Skin epidermis (tissue), 12 donors: ENCODE measurements around the gene IMPG1.
"Not testable (repeated sequence)": the region's sequence is repeated elsewhere in the genome, so short reads cannot be mapped to it uniquely, and the experiment has no call there.

Source experiments
- H3K27ac ChIP-seq, 21 experiments: fragments of 200-600 bp; sonication (generic) in 11 of 21; one replicate each; pipeline ENCODE4 v1.5.0; 2020; ENCODE audit warnings: mild to moderate bottlenecking in 3 of 21, inconsistent platforms in 2 of 21, moderate library complexity in 2 of 21
- H3K4me3 ChIP-seq, 7 experiments: fragments of 200-600 bp; sonication (generic) in 2 of 7; one replicate each; pipeline ENCODE4 v1.5.0; 2020; ENCODE audit warnings: inconsistent platforms in 2 of 7, mild to moderate bottlenecking in 2 of 7, moderate library complexity in 1 of 7

Gene IMPG1

DNA sequence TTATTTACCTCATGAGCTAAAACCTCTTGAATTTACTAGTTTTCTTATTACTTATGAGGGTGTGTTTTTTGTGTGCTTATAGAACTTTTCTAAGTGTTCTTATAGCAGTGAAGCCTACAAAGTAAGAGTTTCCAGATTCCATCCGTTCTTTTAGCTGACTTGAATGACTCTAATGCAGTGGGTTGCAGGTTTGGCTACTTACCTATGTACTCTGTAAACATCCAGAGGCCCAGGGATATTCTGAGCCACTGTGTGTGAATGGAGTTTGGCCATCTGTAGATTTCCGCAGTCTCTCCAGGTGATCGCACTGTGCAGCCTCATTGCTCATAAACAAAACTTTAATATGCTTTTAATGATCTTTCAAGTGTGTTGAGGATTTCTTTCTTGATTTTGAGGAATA lies 165.6 kb downstream of the IMPG1 start:
- no peak overlapping the region for H3K27ac ChIP-seq
- H3K4me3 ChIP-seq = no peak overlapping the region

- not testable (repeated sequence) for H3K4me3 ChIP-seq
Measured at GRCh38 chr6:75905129-75905528, 167.3 kb downstream of the IMPG1 start.

GRCh38 chr6:75900216-75900615 lies 172.2 kb downstream of the IMPG1 start:
- not testable (repeated sequence) for H3K4me3 ChIP-seq, H3K27ac ChIP-seq

More at GRCh38 chr6:75905129-75905528, 167.3 kb downstream of the IMPG1 start:
- not testable (repeated sequence) for H3K27ac ChIP-seq

GRCh38 chr6:75896526-75896925 lies 175.9 kb downstream of the IMPG1 start:
- Histone ChIP-seq H3K27ac (no peak overlapping the region), H3K4me3 (no peak overlapping the region)

GRCh38 chr6:75893776-75894152 lies 178.7 kb downstream of the IMPG1 start:
- no peak overlapping the region for H3K4me3 ChIP-seq
- H3K27ac ChIP-seq = no peak overlapping the region

DNA sequence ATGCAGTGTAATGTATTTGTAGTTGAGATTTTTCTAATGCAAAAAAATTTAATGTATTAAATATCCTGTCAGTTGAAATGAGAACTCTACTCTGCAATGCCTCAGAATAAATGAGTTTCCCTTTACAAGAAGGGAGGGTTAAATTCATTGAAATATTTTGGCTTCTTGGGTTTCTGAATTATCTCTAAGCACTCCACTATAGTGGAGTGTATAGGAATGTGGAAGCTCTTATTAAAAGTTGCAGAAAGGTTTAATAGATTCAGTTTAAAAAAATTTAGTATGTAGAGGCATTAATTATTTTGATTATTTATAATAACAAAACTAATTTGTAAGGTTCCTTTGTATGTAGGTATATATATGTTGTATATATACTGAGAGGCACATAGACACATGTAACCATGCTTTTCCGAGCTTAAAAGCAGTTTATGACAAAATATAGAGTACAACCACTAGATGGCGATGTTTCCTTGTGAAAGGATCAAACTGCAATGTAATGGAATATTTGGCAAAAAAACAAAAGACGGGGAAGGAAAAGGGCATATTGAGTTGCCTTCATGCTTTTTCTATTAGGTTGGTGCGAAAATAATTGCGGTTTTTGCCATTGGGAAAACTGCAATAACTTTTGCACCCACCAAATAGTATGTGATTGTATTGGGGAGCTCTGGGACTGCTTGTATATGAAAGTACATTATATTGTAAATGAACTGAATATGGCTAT lies 179.2 kb downstream of the IMPG1 start:
- no peak overlapping the region for H3K4me3 ChIP-seq
- no peak overlapping the region for H3K27ac ChIP-seq

GRCh38 chr6:75892384-75892783 lies 180.1 kb downstream of the IMPG1 start:
- H3K4me3 ChIP-seq = no peak overlapping the region
- no peak overlapping the region for H3K27ac ChIP-seq

DNA sequence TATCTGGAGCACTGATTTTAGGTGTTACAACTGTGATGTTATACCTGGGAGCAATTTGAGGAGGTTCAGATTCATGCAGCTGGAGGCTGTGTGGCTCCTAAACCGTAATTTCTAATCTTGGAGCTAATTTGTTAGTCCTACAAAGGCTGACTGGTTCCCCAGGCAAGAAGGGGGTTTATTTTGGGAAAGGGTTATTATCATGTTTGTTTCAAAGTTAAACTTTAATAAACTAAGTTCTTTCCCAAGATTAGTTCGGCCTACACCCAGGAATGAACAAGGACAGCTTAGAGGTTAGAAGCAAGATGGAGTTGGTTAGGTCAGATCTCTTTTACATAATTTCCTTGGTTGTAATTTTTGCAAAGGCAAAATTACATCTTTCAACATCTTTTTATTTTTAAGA lies 187.6 kb downstream of the IMPG1 start:
- no peak overlapping the region for H3K4me3 ChIP-seq
- no peak overlapping the region for H3K27ac ChIP-seq

DNA sequence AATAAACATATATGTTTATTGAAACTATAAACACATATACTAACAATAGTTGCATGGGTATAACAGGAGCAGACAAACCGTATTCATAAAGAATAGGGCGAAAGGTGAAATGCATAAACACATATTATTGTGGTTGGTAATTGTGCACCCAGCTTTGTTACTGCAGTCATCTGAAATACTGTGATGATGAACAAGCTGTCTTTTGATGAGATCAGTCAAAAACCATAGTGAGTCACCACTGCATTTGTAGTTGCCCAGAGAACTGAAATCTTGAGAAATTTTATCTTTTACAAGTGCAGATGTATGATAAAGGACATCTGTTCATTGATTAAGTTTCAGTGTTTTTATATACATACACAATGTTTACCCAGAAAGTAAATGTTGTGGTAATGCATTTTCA lies 189.7 kb downstream of the IMPG1 start:
- Histone ChIP-seq H3K27ac (no peak overlapping the region), H3K4me3 (no peak overlapping the region)

GRCh38 chr6:75880305-75880704 lies 192.2 kb downstream of the IMPG1 start:
- Histone ChIP-seq H3K4me3 (no peak overlapping the region), H3K27ac (no peak overlapping the region)

- Histone ChIP-seq H3K4me3 (no peak overlapping the region), H3K27ac (no peak overlapping the region)
Measured at GRCh38 chr6:75876152-75876551, 196.3 kb downstream of the IMPG1 start.

DNA sequence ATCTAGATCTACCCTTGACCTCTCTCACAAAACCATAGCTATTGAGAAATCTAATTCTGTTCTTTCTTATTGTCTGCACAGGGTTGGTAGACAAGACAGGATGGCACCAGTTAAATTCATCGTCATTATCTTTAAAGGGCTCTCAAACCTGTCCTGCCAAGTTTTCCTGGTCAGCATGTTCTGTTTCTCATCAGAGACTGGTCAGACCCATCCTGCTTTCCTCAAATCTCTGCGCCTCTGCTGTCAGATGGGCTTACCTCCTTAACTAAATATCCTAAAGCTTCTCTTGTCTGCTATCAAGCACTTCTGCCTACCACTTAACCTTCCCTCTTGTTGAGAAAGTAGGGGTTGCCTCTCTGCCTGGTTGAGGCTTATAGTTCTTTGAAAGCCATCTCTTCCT lies 198.2 kb downstream of the IMPG1 start:
- H3K4me3 ChIP-seq = no peak overlapping the region

More for the DNA sequence above, 198.2 kb downstream of the IMPG1 start:
- no peak overlapping the region for H3K27ac ChIP-seq
